HG03342 (cell line): ENCODE measurements around the gene ANGPTL3.

Source experiments
- ATAC-seq: cut with Tn5 transposase; IDR thresholded peaks from one replicate; pipeline ENCODE4 v1.9.1; 2021; ENCODE audit warnings: mild to moderate bottlenecking, moderate library complexity; ENCODE audit not compliant: unreplicated experiment

Gene ANGPTL3

GRCh38 chr1:62625415-62625814 lies 28.1 kb downstream of the ANGPTL3 start:
- no peak for ATAC-seq

DNA sequence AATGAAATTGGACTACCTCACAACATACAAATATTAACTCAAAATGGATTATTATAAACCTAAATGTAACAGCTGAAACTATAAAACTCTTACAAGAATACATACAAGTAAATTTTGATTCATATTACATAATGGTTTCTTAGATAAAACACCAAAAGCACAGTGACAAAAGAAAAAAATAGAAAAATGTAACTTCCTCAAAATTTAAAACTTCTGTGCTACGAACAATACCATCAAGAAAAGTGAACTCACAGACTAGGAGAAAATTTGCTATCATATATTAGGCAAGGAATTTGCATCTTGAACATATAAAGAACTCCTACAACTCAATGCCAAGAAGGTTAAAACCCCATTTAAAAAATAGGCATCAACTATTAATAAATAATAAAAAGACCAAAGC lies 31.2 kb downstream of the ANGPTL3 start:
- no peak for ATAC-seq

DNA sequence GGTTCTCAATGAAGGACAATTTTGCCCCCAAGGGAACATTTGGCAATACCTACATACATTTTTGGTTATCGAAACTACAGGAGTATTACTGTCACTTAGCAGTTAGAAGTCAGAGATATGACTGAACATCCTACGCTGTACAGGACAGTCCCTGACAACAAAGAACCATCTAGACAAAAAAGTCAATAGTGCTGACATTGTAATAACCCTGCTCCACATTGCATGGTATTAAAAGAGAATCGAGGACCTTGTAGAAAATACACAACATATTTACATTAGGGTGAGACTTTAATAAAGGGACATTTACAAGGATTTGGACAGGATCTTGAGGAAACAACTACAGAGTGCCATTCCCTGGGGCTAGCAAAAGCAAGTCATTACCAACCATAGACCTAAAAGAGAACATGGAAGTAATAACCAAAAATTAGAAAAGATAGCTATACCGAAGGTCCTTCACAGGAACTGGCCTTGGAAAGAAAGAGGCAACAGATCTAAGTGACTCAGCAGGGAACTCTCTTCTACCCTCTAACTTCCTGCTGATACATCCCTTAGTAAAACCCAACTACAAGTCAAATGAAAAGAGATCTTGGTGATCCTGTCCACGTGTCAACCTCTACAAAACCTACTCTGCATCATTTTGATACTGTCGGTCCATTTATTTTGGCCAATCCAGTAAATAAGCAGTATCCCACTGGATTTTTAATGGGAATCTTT lies 40.2 kb downstream of the ANGPTL3 start:
- ATAC-seq: no peak

DNA sequence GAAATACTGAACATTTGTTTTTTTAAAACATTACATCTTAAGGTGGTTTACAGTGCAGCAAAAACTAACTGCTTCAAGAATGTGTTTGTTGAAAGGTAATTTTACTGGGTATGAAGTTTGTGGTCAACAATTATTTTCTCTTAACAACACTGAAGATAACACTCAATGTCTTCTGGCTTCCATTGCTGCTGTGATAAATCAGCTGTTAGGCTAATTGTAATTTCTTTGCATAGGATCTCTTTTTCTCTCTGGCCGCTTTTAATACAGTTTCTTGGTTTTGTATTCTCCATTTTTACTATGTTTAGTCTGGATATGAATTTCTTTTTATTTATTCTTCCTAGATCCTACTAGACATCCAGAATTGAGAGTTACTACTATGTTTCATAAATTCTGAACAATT lies 46.0 kb downstream of the ANGPTL3 start:
- ATAC-seq: no peak

DNA sequence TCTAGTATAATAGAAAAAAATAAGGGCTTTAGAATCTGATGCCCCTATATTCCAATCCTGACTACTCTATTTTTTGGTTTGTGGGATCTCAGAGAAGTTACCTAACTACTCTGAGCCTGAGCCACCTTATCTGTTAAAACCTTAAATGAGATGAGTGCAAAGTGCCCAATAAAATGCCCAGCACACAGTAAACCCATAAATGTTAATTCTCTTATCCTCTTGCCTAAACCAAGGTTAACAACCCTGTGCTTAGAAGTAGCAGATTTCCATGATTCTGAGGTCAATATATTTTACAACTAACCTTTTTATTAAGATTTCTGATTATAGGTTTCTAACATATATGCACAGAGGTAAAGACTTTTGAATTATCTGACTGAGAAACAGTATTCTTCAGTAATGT lies 55.1 kb downstream of the ANGPTL3 start:
- no peak for ATAC-seq

DNA sequence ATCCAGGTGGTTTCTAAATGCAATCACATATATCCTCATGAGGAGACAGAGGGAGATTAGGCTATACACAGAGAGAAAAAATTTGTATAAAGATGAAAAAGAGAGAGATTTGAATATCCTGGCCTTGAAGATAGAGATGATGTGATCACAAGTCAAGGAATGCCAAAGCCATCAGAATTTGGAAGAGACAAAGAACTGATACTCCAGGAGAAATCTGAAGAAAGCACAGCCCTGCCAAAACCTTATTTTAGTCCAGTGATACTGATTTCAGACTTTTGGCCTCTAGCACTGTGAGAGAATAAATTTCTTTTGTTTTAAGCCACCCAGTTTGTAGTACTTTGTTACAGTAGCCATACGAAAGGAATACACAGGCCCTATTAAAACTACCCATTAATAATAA lies 57.4 kb downstream of the ANGPTL3 start:
- no peak for ATAC-seq
